Measurements from ENCODE around the gene TTC7B.

The TTC7B gene

DNA sequence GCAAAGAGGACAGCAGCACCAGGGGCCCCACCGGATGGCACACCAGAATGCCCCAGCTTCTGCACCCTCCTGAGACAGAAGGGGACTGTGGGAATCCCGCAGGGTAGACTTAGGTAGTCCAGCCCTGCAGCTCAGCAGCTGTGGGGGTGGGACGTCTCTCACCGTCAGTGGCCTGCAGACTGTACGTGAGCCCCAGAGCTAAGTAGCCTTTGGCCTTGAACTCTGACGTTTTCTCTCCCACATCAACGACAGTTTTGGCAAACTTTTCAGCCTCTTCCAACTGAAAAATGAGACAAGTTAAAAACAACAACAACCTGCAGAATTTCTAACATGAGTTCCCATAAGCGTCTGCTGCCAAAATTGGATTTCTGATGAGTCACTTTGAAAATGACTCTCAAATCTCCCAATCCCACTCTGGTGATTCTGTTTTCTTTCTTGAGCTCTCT lies 161.4 kb downstream of the TTC7B start:
- TF ChIP-seq, protein P1, sequence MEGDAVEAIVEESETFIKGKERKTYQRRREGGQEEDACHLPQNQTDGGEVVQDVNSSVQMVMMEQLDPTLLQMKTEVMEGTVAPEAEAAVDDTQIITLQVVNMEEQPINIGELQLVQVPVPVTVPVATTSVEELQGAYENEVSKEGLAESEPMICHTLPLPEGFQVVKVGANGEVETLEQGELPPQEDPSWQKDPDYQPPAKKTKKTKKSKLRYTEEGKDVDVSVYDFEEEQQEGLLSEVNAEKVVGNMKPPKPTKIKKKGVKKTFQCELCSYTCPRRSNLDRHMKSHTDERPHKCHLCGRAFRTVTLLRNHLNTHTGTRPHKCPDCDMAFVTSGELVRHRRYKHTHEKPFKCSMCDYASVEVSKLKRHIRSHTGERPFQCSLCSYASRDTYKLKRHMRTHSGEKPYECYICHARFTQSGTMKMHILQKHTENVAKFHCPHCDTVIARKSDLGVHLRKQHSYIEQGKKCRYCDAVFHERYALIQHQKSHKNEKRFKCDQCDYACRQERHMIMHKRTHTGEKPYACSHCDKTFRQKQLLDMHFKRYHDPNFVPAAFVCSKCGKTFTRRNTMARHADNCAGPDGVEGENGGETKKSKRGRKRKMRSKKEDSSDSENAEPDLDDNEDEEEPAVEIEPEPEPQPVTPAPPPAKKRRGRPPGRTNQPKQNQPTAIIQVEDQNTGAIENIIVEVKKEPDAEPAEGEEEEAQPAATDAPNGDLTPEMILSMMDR (IDR thresholded peaks at IDR 0.05; ENCODE audit: insufficient read depth, low read length, missing control alignments): no peak
- ChIA-PET POLR2A (no interaction called here), CTCF (no interaction called here)
- no peak for DNase-seq (ENCODE audit: low read depth, low spot score)
- H3K4me3 ChIP-seq (ENCODE audit: low read depth, low read length): no peak overlapping the region

DNA sequence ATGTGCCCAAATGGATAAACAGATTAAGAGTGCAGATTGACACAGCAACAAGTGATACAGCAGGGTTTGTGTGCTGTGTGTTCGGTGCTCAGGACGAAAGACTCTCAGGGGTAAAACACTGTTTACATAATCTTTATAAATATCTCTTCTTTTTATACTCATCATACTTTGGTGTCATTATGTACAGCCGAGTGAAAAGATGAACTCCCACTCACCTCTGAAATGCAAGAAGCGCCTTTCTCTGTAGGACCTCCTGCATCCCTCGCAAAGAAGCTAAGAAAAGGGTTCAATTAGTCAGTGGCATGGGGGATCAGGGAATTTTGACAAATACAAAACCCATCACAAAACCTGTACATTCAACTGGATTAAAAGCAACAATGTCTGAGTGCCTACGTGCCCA lies 163.6 kb downstream of the TTC7B start:
- CTCF ChIA-PET: interaction anchor here (0.9 to 1.7 kb wide), 3 partner anchors 8 to 351 kb away, joined by 3 to 4 read pairs (median 3); no protein-coding TSS in a partner anchor
- no peak for DNase-seq (ENCODE audit: low read depth, low spot score)
- H3K4me3 ChIP-seq (ENCODE audit: low read depth, low read length): no peak overlapping the region
- TF ChIP-seq, protein P1 (IDR thresholded peaks at IDR 0.05; ENCODE audit: insufficient read depth, low read length, missing control alignments): no peak
- POLR2A ChIA-PET: no interaction called here

DNA sequence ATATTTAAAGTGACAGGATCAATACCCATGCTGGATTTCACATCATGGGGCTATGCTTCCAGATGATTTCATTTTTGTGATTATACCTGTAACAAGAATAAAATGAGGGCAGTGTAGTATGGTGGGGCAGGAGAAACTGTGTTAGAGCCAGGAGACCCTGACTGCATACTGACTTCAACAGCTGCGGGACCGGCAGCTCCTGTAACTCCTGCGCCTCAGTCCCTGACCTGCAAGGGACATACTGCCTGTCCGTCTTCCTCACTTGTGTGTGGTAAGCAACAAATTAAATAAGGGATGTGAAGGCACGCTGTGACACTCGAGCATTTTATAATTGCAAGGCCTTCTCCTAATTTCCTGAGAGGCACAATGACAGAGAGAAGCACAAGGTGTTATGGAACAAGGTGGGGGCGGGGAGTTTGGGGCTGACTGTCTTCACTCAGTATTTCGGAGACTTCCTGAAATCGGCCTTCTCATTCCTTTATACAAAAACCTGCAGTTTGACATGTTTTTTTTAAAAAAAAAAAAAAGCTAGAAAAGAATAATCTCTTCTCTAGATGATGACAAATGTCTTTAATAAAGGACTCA lies 164.2 kb downstream of the TTC7B start:
- H3K4me3 ChIP-seq (ENCODE audit: low read depth, low read length): no peak overlapping the region
- ChIA-PET POLR2A (no interaction called here), CTCF (interaction anchor here (1.4 to 1.7 kb wide), 2 partner anchors 45 to 54 kb away, joined by 3 to 4 read pairs; no protein-coding TSS in a partner anchor)
- TF ChIP-seq, protein P1 (IDR thresholded peaks at IDR 0.05; ENCODE audit: insufficient read depth, low read length, missing control alignments): no peak
- no peak for DNase-seq (ENCODE audit: low read depth, low spot score)

DNA sequence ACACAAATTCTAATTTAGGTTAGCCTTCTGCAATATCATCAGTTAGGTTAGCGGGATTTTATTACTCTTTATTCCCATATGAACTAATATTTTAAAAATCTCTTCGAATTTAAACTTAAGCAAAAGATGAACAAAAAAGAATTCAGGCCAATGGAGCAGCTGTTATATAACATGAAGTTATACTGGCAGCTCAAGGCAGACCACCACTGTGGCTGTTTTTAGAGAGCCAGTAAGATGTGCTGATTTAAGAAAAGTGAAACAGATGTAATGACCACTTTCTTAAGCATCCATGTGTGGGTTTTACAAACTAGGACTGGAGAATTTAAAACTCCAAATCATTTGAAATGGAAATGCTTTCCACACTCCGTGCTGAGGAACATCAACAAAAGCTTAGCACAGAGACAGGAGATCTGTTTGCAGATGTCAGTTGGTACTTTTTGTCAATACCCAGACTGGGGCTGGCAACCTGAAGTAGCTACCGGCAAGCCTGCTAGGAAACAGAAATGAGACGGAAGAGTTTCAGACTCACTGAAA lies 164.9 kb downstream of the TTC7B start:
- no peak overlapping the region for H3K4me3 ChIP-seq (ENCODE audit: low read depth, low read length)
- TF ChIP-seq, protein P1 (IDR thresholded peaks at IDR 0.05; ENCODE audit: insufficient read depth, low read length, missing control alignments): no peak
- no peak for DNase-seq (ENCODE audit: low read depth, low spot score)
- ChIA-PET POLR2A (no interaction called here), CTCF (interaction anchor here (1.0 to 1.7 kb wide), 4 partner anchors 9 to 252 kb away, joined by 3 to 4 read pairs (median 4); no protein-coding TSS in a partner anchor)

DNA sequence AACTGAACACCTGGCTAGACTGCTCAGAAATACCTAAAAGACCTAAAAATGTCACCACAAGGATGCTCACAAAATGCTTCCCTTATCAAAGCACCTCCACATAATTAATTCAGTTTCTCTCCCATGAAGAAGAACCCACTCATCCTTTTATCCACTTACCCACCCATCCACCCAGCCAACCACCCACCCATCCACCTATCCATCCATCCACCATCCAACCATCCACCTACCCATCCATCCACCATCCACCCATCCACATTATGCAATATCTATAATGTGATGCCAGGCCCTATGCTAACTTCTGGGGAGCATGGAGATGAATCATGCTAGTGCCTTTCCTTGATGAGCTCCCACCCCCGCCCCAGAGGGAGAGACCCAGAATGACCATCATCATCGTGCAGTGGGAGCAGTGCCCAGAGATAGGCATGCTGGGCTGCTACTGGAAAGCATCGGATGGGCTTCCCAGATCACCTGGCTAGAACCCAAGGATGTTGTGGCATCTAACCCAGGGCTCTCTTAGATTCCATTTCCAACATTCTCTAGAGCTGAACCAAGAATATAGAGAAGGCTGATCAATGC lies 166.6 kb downstream of the TTC7B start:
- POLR2A ChIA-PET: no interaction called here
- TF ChIP-seq, protein P1 (IDR thresholded peaks at IDR 0.05; ENCODE audit: insufficient read depth, low read length, missing control alignments): no peak
- H3K4me3 ChIP-seq (ENCODE audit: low read depth, low read length): no peak overlapping the region
- DNase-seq (ENCODE audit: low read depth, low spot score): no peak
- CTCF ChIA-PET: no interaction called here

DNA sequence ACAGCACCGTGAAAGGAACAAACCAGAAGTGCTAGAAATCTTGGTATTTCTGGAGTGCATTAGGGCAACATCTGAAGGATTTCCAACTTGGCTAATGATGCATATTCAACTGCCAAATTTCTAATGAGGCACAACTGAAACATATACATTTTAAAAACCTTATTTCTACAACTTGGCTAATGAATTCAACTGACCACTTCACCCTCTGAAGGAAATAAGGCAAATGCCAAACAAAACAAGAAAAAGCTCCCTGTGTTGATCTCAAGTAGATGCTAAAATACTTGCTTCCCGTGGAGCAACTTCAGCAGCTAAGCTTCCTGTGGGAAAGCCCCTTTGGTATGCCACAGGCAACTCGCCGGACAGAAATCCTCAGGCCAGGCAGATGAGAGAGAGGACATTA lies 167.1 kb downstream of the TTC7B start:
- no peak overlapping the region for H3K4me3 ChIP-seq (ENCODE audit: low read depth, low read length)
- POLR2A ChIA-PET: no interaction called here
- CTCF ChIA-PET: no interaction called here
- TF ChIP-seq, protein P1 (IDR thresholded peaks at IDR 0.05; ENCODE audit: insufficient read depth, low read length, missing control alignments): no peak
- peak; percentile 53 for DNase-seq (ENCODE audit: low read depth, low spot score)
